Cardiac fibroblast (primary cell): ENCODE measurements around the gene RALGAPA1.

Experiments used
- DNase-seq, 2 donors: peaks; one replicate each; pipeline versions ENCODE4 v3.0.0 to v3.0.0-alpha.2; 2010; ENCODE audit warnings: low read depth in 2 of 2
- H3K4me3 ChIP-seq, 2 donors: replicated peaks in 1 of 2; 1 replicate in 1 of 2; 2 replicates in 1 of 2; pipeline ENCODE4 v1.5.1; 2011; ENCODE audit warnings: low read depth in 2 of 2, low read length in 2 of 2, mild to moderate bottlenecking in 2 of 2, moderate library complexity in 1 of 2
- CTCF ChIP-seq: IDR thresholded peaks from one replicate; pipeline ENCODE4 v1.5.1; 2011; ENCODE audit warnings: low read depth, mild to moderate bottlenecking, low read length, inconsistent platforms

The RALGAPA1 gene

GRCh38 chr14:35653045-35653444 is 156.1 kb downstream of the RALGAPA1 start:
- no peak for TF ChIP-seq CTCF
- DNase-seq = no peak
- no peak overlapping the region for H3K4me3 ChIP-seq

GRCh38 chr14:35643513-35643912 is 165.6 kb downstream of the RALGAPA1 start:
- TF ChIP-seq CTCF = no peak
- no peak overlapping the region for H3K4me3 ChIP-seq
- no peak for DNase-seq

- no peak overlapping the region for H3K4me3 ChIP-seq
- TF ChIP-seq CTCF = no peak
- no peak for DNase-seq
These were observed 171.2 kb downstream of the RALGAPA1 start for GRCh38 chr14:35637851-35638250.

GRCh38 chr14:35637269-35637668 is 171.8 kb downstream of the RALGAPA1 start:
- TF ChIP-seq CTCF = no peak
- no peak overlapping the region for H3K4me3 ChIP-seq
- DNase-seq = no peak

GRCh38 chr14:35632676-35633075 is 176.4 kb downstream of the RALGAPA1 start:
- peak; percentile 32 to 48 for DNase-seq
- TF ChIP-seq CTCF = no peak
- no peak overlapping the region for H3K4me3 ChIP-seq

GRCh38 chr14:35632271-35632670 is 176.8 kb downstream of the RALGAPA1 start:
- H3K4me3 ChIP-seq = no peak overlapping the region
- DNase-seq = no peak
- no peak for TF ChIP-seq CTCF

GRCh38 chr14:35631071-35631805 is 177.9 kb downstream of the RALGAPA1 start:
- no peak for TF ChIP-seq CTCF
- no peak overlapping the region for H3K4me3 ChIP-seq
- no peak for DNase-seq
